Measurements from ENCODE around the gene PBXIP1.
A peak's percentile ranks its signal among the peaks of the same experiment; 100 is the strongest.

PBXIP1 gene

GRCh38 chr1:154945160-154945961 is 10.5 kb downstream of the PBXIP1 start:
- H3K27me3 ChIP-seq (replicated peaks; ENCODE audit: control insufficient read depth, insufficient read depth, low read length), result no peaks in the 10 kb centered on the region
- H3K4me3 ChIP-seq (replicated peaks; ENCODE audit: low read depth, low read length), result no peak overlapping the region
- peaks cover 16% of the 10 kb centered on the region for H3K36me3 ChIP-seq (ENCODE audit: control insufficient read depth, insufficient read depth, low read length)
- no peak for DNase-seq (ENCODE audit: extremely low read depth, insufficient read length)
- TF ChIP-seq, protein P1, sequence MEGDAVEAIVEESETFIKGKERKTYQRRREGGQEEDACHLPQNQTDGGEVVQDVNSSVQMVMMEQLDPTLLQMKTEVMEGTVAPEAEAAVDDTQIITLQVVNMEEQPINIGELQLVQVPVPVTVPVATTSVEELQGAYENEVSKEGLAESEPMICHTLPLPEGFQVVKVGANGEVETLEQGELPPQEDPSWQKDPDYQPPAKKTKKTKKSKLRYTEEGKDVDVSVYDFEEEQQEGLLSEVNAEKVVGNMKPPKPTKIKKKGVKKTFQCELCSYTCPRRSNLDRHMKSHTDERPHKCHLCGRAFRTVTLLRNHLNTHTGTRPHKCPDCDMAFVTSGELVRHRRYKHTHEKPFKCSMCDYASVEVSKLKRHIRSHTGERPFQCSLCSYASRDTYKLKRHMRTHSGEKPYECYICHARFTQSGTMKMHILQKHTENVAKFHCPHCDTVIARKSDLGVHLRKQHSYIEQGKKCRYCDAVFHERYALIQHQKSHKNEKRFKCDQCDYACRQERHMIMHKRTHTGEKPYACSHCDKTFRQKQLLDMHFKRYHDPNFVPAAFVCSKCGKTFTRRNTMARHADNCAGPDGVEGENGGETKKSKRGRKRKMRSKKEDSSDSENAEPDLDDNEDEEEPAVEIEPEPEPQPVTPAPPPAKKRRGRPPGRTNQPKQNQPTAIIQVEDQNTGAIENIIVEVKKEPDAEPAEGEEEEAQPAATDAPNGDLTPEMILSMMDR (IDR thresholded peaks at IDR 0.05; ENCODE audit: insufficient read depth, low read length, poor library complexity, severe bottlenecking), result no peak

DNA sequence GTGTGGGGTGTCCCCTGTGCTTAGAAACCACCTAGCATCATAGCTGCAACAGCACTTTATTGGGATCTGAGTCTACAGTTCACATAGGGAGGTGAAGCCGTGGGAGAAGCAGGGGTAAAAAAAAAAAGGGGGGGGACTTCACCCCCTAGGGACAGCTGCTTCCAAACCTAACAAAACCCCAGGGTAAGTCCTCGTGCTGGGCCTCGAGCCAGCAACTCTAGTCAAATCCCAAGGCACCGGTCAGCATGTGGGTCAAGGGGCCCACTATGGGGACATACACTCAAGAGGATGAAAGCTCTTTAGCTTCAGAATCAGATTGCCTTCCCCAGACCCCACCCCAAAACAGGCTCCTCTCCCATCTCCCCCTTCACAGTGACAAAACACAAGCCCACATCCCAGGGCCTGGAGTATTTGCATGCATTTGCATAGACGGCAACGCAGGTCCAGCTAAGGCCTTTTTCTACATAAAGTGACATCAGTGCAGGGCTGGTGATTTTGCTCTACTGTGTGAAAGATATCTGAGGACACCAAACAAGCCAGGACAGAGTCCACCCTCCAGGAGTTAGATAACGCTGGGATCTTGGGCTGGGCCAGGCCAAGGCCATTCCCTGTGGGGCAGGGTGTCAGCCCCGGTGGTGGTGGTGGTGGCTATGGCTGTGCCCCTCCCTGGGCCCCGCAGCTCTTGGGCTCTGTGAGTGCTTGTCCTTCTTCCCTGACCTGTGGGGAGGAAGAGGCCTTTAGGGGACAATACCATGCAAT is 11.3 kb downstream of the PBXIP1 start:
- H3K27me3 ChIP-seq (replicated peaks; ENCODE audit: control insufficient read depth, insufficient read depth, low read length), result no peaks in the 10 kb centered on the region
- DNase-seq (ENCODE audit: extremely low read depth, insufficient read length), result no peak
- H3K4me3 ChIP-seq (replicated peaks; ENCODE audit: low read depth, low read length), result no peak overlapping the region
- TF ChIP-seq, protein P1 (IDR thresholded peaks at IDR 0.05; ENCODE audit: insufficient read depth, low read length, poor library complexity, severe bottlenecking), result no peak
- H3K36me3 ChIP-seq (ENCODE audit: control insufficient read depth, insufficient read depth, low read length), result peaks cover 16% of the 10 kb centered on the region

DNA sequence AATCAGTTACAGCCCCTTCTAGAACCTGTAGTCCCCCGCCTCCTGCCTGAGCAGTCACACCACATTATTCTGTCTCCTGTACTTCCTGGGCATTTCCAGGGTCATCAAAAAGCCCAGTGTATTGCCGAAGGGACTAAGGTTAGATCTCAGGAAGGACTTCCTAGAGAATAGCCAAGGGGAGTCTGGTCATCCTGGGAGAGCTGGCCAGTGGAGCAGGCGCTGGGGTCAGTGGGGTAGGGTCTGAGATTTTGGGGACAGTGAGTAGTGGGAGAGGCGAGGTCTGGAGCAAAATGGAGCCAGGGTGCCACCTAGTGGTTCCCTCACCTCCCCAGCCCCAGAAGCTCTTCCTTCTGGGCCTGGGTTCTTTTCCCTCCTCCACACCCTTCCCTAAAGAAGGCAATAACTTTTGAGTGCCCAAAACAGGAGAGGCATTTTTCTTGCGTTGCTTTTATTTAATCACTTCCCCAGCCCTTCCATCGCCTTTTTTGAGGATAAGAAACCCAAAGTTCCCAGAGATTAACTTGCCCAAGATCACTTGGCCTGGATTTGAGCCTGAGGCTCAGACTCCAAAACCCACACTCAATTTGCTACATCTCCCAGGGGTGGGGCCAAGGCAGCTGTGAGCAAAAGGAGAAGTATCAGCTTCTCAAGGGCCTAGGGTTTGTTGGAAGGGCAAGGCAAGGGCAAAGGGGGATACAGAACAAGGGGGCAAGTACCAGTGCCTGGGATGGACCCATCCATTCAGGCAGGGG is 12.1 kb downstream of the PBXIP1 start:
- Histone ChIP-seq H3K27me3 (replicated peaks; ENCODE audit: control insufficient read depth, insufficient read depth, low read length) (no peaks in the 10 kb centered on the region), H3K36me3 (ENCODE audit: control insufficient read depth, insufficient read depth, low read length) (peaks cover 16% of the 10 kb centered on the region), H3K4me3 (replicated peaks; ENCODE audit: low read depth, low read length) (peak overlapping the region; percentile 19)
- peak; percentile 48 for DNase-seq (ENCODE audit: extremely low read depth, insufficient read length)
- TF ChIP-seq, protein P1 (IDR thresholded peaks at IDR 0.05; ENCODE audit: insufficient read depth, low read length, poor library complexity, severe bottlenecking), result peak; percentile 86

DNA sequence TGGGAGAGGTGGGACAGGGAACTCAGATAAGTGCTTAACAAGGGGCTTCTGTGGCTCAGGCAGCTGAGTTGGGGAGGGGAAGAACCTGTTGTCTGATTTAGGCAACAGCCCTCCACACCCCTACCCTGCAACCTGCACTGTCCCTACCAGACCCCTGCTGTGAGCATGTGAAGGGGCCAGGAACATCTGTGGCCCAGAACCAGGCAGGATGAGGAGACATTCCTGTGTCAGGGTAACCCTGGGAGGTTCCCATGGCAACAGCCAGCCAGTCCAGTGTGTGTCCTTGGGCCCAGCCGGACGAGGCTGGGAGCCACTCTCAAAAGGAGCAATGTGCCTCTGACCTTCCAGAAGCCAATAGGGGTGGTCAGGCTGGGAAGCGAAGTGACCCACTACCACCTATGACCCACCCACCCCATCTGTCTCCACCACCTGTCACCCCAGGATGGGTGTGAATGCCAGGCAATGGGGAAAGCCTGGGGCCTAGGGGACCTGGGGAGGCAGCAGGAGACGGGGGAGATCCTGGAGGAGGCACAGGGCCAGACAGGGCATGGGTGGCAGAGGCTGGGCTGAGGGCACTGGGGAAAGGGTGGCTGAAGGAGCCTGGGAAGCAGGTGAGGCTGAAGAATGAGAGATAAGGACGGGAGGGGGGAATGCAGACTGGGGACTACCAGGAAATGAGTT is 14.4 kb downstream of the PBXIP1 start:
- Histone ChIP-seq H3K27me3 (replicated peaks; ENCODE audit: control insufficient read depth, insufficient read depth, low read length) (no peaks in the 10 kb centered on the region), H3K36me3 (ENCODE audit: control insufficient read depth, insufficient read depth, low read length) (peaks cover 8% of the 10 kb centered on the region), H3K4me3 (replicated peaks; ENCODE audit: low read depth, low read length) (peak overlapping the region; percentile 71)
- DNase-seq (ENCODE audit: extremely low read depth, insufficient read length), result peak; percentile 43
- TF ChIP-seq, protein P1 (IDR thresholded peaks at IDR 0.05; ENCODE audit: insufficient read depth, low read length, poor library complexity, severe bottlenecking), result no peak

DNA sequence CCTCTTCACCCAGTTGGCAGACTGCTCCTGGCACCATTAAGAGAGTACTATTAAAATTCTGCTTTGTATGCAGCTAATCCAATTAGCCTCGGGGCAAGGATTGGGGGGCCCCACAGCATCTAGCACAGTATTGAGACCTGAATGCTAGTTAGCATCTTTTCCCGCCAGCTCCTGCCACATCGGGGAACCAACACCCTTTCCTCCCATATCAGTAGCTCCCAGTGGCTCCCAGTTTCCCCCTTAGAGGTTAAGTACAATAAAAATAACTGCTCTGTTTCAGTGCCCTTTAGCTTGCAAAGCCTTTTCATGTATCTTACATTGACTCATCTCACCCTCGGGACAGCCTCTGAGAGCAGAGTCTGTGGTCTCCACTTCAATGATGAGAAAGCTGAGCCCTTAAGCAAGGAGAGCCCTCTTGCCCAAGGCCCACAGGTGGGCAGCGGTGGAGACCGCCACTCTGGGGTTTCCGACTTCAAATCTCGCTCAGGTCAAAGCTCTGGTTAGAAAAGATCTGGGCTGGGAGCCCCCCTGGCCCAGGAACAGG is 15.2 kb downstream of the PBXIP1 start:
- H3K4me3 ChIP-seq (replicated peaks; ENCODE audit: low read depth, low read length), result peak overlapping the region; percentile 71

More for the DNA sequence above, 15.2 kb downstream of the PBXIP1 start:
- no peaks in the 10 kb centered on the region for H3K27me3 ChIP-seq (replicated peaks; ENCODE audit: control insufficient read depth, insufficient read depth, low read length)
- TF ChIP-seq, protein P1 (IDR thresholded peaks at IDR 0.05; ENCODE audit: insufficient read depth, low read length, poor library complexity, severe bottlenecking), result no peak
- DNase-seq (ENCODE audit: extremely low read depth, insufficient read length), result peak; percentile 59
- peaks cover 2% of the 10 kb centered on the region for H3K36me3 ChIP-seq (ENCODE audit: control insufficient read depth, insufficient read depth, low read length)
